ENCODE results near the gene CDON.

Gene CDON

DNA sequence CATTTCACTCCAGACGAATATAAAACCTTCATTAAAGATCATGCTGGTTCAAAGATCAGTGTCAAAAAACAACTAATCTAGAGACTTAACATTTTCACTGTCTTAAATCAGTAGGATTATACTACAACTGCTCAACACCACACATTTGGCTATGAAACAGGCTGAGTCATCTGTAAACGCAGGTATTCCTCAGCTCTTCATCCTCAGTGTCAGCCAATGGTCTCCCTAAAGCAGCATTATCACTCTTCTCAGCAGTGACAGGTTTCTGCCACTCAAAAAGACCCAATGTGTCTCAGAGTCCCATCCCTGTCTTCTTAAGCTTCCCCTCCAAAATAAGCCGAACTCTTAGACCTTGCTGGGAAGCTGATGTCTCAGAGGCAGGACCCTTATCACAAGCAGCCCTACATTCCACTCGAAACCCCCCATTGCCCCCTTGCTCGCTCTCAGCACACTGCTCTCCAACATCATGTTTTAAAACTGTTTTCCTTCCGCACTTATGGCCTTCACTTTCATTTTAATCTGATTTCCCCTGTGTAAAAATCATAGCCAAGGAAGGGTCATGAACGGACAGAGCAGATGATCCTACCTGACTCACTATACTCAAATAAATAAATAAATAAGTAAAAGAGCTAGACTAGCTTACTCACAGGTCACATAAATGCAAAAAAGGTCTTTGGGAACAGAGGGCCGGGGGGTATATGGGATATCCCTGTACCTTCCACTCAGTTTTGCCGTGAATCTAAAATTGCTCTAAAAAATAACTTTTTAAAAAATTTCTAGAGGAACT is 23.0 kb downstream of the CDON start:
- H3K27ac ChIP-seq: no peak overlapping the region
- no peak for TF ChIP-seq ZFX (IDR thresholded peaks at IDR 0.05; ENCODE audit: borderline replicate concordance)
- TF ChIP-seq, protein P1, sequence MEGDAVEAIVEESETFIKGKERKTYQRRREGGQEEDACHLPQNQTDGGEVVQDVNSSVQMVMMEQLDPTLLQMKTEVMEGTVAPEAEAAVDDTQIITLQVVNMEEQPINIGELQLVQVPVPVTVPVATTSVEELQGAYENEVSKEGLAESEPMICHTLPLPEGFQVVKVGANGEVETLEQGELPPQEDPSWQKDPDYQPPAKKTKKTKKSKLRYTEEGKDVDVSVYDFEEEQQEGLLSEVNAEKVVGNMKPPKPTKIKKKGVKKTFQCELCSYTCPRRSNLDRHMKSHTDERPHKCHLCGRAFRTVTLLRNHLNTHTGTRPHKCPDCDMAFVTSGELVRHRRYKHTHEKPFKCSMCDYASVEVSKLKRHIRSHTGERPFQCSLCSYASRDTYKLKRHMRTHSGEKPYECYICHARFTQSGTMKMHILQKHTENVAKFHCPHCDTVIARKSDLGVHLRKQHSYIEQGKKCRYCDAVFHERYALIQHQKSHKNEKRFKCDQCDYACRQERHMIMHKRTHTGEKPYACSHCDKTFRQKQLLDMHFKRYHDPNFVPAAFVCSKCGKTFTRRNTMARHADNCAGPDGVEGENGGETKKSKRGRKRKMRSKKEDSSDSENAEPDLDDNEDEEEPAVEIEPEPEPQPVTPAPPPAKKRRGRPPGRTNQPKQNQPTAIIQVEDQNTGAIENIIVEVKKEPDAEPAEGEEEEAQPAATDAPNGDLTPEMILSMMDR (IDR thresholded peaks at IDR 0.05): no peak

DNA sequence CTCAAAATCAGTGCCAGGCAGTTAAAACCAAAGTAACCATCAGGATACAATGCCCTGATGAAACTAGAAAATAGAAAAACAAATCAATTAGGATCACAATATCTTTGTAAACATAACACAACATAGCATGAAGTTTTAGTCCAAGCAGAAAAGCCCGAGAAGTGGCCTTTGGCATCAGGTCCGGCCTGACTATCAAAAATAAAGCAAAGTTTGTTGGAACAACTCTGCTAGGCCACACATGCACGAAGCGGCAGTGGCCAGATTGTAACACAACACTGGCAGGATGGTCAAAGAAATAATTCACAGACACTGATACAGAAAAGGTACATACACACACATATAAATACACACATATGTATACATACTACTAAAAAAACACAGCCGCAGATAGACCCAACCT is 26.9 kb downstream of the CDON start:
- H3K27ac ChIP-seq: no peak overlapping the region
- TF ChIP-seq, protein P1 (IDR thresholded peaks at IDR 0.05): no peak
- no peak for TF ChIP-seq ZFX (IDR thresholded peaks at IDR 0.05; ENCODE audit: borderline replicate concordance)

DNA sequence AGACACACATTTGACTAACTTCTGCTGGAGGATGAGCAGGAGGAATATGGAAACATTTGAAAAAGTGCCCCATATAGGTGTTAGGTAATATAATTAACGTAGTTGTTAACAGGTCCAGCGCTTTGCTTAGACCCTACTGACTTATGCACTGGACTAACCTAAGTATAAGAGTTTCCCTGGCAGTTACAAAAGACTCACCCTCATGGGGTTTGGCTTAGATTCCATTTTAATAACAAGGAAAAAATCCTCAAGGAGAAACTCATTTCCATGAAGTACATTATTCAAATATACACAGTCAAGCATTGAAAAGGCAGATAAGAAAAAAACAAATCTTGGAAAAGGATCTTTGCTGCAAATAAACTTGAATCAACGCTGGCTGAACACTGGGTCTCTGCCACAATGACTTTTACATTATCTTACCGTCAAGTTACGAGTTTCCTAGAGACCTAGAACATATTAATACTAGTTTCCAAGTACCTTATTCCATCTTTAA is 27.7 kb downstream of the CDON start:
- no peak for TF ChIP-seq ZFX (IDR thresholded peaks at IDR 0.05; ENCODE audit: borderline replicate concordance)
- TF ChIP-seq, protein P1 (IDR thresholded peaks at IDR 0.05): no peak
- no peak overlapping the region for H3K27ac ChIP-seq

DNA sequence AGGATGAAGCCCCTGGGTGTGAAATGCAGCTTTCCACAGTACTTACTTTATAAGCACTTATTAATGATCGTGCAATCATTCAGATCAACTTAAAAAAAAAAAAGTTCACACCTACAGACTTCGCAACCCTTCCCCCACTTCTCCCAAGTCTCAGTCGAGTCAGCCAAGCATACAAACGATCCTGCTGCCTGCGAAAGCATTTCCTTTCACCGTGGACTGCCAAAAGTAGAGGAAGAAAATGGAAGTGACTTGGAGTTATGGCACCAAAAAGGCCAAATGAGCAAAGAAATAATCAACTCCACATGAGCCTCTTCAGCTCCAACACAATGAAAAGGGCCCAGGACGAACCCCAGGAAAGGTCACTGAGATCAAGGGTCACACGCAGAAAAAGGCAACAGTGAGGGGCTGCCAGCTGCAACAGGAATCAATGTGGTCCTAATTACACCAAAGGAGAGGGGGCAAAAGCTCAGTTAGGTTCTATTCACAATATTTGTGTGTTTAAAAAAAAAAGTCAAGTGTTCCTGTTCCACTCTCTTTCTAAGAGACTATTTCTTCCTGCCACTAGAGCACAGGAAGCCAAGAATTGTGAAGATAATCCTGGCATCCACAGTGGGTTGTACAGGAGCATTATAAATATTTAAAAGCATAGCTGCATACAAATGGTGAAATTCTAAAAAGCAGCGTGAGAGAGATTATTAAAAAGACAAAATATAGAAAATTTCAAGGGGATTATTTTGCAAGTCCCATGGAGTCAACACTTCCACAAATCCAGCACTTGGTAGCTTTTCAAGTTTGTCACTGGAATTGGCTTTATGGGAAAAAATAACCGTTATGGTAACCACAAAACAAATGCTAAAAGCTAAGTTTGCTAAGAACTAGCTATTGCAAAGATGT is 28.4 kb downstream of the CDON start:
- H3K27ac ChIP-seq: no peak overlapping the region
- no peak for TF ChIP-seq ZFX (IDR thresholded peaks at IDR 0.05; ENCODE audit: borderline replicate concordance)
- TF ChIP-seq, protein P1 (IDR thresholded peaks at IDR 0.05): no peak

DNA sequence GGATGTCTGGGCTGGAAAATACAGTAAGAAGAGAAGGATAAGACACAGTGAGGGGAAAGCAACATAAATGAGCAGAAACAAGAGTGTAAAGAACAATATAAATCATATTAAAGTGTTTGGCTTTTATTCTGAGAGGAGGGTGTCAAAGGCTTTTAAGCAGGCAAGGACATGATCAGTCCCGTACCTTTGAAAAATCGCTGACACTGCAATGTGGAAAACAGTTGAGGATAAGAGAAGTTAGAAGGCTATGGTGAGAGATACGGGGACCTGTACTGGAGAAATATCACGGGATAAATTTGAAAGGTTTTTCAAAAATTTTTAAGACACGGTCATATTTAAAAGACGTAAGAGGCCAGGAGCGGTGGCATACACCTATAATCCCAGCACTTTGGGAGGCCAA is 30.3 kb downstream of the CDON start:
- no peak for TF ChIP-seq ZFX (IDR thresholded peaks at IDR 0.05; ENCODE audit: borderline replicate concordance)
- TF ChIP-seq, protein P1 (IDR thresholded peaks at IDR 0.05): no peak
- H3K27ac ChIP-seq: no peak overlapping the region

DNA sequence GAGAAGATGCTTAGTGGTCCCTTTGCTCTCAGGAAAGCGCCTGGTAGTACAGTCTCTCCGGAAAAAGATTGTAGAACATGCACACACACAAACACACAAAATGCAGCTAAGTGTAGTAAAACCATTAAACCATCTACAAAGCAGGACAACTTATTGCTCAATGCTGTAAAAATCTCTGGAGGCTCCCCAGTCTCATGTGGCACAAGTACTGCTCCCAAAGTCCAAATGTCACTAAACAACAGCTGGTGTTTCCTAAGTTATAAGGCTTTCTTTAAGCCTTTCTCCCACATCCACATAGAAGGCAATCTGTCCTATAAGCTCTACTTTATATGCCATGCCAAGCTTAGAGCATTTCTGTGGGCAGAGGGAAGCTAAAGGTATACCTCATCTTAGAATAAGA is 32.9 kb downstream of the CDON start:
- no peak overlapping the region for H3K27ac ChIP-seq
- TF ChIP-seq, protein P1 (IDR thresholded peaks at IDR 0.05): no peak
- no peak for TF ChIP-seq ZFX (IDR thresholded peaks at IDR 0.05; ENCODE audit: borderline replicate concordance)

Data from 22Rv1 (cell line).